ENCODE measurements around the gene TRMT1.

The TRMT1 gene

DNA sequence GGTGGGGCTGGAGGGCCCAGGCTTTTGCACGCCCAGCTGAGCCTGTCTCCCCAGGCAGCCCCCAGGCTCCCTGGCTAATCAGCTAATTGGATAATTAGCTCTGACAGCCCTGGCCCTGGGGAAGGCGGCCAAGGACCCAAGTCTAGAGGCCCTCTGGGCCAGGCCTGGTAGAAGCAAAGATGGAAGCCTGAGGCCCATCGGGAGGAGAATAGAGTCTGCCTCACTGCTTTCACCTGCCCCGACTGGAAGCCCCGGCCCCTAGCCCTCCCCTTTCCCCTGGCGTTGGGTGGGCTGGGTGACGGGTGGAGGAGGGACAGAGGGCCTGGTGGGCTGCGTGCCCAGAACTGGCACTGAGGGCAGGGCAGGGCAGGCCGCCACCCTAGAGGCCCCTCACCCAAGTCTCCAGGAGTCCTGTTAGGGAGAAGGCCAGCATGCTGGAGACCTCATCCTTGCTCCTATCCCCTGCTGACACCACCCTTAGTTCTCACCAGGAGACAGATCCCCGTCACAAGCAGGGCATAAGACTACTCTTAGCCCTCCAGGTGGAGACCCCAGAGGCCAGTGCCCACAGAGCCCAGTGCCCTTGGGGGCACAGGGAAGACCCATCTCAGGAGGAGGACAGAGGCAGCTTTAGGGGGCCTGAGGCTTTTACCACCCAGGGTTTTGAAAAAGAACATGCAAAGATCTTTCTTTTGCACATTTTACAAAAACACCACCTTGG, 25.9 kb downstream of the TRMT1 start:
- DNase-seq (ENCODE audit: low read depth), result no peak

DNA sequence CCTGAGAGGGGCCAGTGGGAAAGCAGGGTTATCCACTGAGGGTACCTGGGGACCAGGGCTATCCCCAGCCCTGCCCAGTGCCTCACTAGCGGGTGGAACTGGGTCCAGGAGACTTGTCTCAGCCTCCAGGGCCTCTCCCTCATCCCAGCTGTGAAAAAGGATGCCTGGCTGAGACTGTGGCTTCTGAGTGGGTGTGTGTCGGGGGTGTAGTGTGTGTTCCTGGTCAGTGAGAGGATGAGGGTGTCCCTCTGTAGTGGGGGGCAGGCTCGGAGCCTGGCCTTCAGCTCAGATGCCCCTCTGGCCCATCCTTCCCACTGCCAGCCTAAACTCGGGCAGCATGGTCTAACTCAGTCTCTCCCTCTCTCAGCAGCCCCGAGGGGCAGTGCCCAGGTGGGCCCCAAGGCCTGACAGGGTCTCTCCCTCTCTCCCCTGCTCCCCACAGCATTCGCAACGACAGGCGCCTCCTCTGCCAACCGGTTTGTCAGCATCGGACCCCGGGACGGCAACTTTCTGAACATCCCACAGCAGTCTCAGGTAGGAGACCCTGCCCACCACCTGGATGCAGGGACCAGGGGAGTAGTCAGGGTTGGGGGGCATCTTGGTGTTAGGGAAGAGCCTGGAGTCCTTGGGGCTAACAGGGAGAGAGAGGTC, 26.6 kb downstream of the TRMT1 start:
- no peak for DNase-seq (ENCODE audit: low read depth)

DNA sequence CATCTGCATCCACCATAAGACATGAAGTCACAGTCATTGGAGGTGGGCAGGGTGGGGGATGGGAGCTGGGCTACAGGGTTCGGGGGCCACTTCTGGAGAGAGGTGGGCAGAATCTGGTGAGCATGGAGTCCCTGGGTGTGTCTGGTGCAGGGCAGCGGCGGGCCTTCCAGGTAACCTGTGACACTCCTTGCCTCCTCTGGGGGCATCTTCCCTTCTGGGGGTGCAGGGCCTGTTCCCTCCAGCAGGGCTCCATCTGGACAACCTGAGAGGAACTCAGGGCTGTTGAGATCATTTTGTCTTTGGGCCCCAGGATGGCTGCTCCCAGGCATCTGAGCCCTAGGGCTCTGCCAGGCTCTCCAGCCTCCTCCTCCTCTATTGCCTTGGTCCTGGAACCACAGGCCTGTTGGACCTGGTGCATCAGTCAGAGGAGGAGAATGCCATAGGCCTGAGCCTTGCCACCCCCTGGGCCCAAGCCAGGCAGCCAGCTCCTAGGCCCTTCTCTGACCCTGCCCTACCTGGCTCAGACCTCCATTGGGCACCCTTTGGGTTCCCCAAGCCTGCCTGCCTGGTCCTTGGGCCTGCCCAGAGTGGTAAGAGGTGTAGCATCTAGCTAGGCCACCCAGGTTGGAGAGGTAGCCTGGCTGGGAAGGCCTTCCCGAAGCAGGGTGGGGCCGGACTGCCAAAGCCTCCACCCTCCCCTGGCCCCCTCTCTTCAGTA, 27.2 kb downstream of the TRMT1 start:
- no peak for DNase-seq (ENCODE audit: low read depth)

DNA sequence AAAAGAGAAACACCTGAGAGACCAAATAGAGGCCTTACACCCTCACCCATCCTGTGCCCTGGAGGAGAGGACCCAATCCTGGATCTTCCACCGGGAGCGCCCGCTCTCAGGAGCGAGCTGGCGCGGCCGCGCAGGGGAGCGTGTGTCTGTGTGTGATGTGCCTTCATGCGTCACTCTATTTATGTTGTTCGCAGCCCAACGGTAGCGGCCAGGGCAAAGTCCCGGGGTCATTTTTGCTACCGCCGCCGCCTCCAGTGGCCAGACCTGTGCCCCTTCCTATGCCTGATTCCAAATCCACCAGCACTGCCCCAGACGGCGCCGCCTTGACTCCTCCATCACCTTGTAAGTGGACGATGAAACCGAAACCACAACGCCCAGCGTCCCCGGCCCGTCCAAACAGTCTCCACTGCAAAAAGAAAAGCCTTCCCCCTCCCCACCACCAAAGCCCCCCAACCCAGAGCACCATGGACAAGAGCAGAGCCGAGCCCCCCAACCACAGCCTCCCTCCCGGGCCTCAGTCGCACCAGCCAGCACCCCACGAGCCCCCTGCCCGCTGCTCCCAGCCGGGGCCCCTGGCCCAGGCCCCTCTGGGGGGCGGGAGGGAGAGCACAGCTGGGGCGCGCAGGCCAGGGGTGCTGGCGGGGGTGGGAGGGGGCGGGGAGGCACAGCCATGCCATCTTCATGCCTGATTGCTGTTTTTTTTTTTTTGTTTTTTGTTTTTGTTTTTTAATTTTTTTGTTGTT, 28.6 kb downstream of the TRMT1 start:
- no peak for DNase-seq (ENCODE audit: low read depth)

DNA sequence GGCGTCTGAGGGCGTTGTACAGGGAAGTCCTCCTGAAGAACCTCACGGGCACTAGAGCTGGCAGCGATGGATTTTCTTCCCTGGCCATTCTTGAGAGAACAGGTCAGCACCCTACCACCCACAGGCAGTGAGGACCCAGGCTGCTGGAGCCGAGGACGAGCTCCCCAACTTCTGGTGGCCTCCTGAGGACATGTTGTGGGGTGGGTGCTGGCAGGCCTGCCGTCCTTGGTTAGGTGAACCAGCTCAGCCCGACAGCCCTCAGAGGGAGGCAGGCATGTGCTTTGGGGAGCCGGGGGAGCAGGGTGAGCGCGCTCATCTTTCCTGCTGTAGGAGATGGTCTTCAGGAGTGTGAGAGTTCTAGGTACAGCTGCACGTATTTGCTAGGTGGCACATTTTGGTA, 29.2 kb downstream of the TRMT1 start:
- DNase-seq (ENCODE audit: low read depth), result no peak

DNA sequence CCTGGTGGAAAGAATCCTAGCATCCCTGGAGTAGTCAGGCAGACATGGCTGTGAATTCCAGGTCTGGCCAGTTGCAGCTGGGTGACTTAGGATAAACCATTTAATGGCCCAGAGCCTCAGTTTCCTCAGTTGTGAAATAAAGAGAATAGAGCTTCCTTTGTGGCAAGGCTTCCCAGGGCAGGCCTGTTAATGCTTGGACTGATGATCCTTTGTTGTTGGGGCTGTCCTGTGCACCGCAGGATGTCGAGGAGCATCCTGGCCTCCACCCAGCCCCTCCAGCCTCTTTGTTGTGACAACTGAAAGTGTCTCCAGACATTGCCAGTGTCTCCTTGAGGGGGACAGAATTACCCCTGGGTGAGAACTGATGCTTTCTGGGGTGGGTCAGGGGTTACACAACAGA, 30.2 kb downstream of the TRMT1 start:
- no peak for DNase-seq (ENCODE audit: low read depth)

DNA sequence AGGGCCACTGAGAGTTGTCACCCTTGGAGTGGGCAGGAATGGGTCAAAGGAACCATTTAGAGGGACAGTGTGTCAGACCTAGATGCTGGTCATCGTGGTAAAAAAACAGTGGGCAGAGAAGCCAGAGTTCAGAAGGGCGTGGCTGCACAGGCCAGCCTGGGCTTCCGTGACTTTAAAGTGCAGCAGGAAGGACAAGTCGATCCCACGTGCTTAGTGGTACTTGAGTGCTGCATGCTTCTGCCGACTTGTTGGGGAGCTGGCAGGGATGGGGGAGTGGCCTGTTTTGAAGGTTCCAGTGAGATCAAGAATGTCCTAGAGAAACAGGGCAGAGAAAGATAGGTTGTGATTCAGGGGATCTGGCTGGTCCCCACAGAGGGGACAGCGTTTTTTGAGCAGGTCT, 30.9 kb downstream of the TRMT1 start:
- no peak for DNase-seq (ENCODE audit: low read depth)

DNA sequence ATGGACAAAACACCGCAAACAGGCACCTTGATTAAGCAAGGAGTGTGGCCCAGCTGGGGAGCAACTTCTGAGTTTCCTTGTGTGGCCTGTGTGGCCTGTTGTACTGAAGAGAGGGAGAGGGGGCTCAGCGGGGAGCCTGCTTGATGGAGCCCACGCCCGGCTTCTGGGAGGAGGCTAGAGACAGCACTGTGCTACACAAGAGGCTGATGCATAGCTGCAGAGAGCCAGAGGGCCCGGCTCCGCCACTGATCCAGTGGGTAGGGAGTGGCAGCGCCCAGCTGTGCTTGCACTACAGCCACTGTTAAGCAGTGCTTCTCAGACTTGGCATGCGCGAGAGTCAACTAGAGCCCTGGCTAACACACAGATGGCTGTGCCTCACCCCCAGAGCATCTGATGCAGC, 32.9 kb downstream of the TRMT1 start:
- no peak for DNase-seq (ENCODE audit: low read depth)

DNA sequence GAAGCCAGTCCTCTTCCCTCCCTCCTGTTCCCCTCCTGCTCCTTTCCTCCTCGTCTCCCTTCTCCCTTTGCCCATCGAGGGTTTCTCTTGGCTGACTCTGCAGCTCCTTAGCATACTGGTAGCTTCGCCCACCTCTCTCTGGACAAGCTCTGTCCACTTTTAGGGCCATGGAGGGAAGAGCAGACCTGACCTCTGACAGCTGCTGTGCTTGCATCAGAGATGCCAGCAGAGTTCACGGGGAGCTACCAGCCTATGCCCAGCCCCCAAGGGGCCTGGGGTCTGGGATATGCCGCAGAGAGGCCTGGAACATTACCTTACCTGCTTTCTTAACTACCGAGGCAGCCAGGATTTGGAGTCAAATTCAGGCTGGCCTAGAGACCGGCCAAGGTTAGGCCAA, 33.5 kb downstream of the TRMT1 start:
- DNase-seq (ENCODE audit: low read depth), result no peak

DNA sequence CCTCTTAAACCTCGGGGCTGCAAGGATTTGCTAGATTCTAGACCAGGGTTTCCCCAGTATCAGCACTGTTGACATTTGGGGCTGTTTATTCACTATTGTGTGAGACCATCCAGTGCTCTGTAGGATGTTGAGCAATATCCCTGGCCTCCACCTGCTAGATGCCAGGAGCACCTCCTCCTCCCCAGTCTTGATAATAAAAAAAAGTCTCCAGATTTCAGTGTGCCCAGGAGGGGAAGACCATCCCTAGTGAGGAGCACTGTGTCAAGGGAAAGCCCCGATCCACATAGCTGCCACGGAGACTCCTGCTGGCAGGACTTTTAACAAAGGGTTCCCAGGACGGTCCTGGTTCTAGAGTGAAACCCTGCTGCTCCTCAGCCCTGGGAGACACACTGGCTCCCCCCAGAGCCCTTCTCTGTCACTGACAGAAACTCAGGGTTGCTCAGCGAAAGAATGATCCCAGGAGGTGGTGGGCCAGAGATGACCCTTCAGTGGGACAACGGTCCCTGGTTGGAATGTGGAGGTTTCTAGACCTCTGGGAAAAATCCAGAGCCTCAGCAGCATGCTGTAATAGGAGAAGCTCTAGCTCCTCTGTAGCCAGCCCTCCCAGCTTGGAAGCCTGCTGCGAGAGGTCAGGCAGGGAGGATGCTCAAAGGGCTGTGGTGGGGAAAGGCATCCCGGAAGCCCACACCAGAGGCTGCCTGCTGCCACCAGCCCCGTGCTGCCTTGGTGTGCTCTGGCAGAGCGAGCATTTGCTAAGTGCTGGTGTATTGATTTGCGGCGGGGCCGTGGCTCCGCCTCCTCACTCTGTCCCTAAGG, 34.1 kb downstream of the TRMT1 start:
- DNase-seq (ENCODE audit: low read depth), result no peak

DNA sequence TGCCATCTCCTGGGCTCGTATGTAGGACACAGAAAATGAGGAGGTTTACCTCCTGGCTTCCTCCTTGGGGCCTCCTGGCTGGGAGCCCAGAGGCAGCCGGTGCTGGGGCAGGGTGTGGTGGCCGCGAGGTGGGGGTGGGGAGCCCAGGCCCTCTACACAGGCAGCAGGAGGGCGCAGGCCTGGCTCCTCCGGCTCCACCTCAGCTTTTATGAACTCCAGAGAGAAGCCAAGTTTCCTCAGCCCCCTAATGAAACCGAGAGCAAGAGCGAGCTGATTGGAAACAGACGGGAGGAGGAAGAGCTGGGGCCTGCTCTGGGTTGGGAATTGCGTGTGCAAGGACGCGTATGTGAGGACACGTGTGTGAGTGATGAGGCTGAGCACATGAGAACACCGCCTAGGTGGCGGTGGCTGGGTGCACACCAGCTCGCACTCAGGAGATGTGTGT, 37.0 kb downstream of the TRMT1 start:
- DNase-seq (ENCODE audit: low read depth), result no peak

DNA sequence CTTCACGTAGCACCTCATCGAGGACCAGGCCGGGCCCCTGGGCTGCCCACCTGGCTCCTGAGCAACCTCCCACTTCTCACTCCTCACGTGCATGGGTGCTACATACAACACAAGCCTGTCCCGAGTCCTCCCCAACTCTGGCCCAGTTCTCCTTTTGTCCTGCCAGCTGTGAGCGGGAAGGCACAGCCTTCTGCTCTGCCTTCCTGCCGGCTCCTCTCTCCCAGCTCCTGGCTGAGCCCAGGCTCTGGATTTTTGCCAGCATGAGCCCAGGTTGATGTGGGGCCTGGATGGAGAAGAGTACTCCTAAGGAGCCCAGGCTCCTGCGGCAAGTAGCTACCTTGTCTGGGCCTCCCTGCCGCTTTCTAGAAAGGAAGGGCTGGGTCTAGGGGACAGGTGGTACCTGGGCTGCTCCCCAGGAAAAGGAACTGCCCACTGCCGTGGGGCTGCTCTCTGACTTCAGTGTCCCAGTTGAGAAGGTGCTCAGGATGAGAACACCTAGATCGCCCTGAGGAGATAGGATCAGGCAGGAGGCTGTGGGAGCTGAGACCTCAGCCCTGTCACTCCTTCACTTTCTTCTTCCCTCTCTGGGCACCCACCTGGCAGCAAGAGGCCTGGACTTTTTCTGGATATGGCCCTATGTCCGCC, 37.5 kb downstream of the TRMT1 start:
- DNase-seq (ENCODE audit: low read depth), result no peak

DNA sequence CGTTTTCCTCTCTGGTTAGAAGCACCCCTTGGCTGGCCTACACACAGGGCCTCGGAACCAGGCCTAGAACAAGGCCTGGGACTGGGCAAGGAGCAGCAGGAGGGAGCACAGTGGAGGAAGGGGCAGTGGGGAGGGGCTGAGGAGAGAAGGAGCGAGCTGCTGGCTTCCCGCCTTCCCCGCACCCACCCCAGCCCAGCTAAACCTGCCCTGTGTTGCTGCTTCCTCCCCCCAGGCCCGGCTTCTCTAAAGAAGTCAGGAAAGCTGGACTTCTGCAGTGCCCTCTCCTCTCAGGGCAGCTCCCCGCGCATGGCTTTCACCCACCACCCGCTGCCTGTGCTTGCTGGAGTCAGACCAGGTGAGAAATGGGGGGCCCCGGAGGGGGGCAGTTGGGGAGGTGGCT, 38.2 kb downstream of the TRMT1 start:
- DNase-seq (ENCODE audit: low read depth), result no peak

DNA sequence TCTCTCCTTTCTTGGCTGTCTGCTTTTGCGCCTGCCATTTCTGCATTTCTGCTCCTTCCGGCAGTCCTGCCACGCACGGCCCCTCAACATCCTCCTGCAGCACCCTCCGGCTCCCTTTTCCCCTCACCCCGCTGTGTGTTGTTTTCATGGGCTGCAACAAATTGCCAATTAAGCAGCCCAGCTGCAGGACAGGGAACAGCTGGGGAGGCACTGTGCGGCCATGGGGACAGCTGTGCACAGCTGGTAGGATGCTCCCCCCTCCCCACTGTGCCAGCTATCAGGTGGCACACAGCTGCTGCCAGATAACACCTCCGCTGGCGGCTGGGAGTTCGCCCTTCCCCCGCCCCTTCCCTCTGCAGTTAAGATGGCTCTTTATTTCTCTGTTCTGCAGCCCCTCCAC, 39.3 kb downstream of the TRMT1 start:
- DNase-seq (ENCODE audit: low read depth), result no peak

DNA sequence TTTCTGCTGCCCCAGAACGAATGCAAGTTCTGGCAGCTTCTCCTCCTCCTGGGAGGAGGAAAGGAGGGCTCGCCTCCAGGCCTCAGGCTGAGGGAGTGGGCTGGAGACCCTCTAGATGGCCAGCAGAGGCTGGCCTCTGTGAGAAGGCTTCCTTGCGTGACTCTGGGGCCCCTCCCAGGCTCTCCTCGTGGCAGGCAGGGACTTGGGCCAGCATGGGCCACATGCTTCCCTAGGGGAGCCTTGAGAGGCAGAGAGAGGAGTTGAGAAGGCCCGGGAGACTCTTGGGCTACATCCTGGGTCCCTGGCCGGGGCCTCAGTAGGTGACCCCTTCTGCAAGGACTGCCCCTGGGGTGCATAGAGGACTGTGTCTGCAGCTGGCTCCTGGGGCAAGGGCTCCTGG, 39.8 kb downstream of the TRMT1 start:
- DNase-seq (ENCODE audit: low read depth), result no peak

DNA sequence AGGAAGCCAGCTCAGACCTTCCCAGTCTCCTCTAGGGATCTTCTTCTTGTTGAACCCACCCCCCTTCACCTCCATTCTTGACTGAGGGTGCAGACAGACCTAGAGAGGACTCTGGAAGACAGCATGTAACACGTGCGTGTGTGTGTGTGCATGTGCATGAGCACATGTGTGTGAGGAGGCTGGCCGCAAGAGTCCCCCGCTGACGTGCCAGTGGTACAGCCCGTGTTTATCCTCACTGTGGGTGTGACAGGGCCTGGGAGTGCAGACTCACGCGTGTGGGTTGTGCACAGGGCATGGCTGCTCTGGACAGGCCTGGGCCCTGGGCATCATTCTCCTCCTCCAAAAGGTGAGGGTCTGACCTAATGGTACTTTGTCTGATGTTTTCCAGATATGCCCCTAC, 40.2 kb downstream of the TRMT1 start:
- DNase-seq (ENCODE audit: low read depth), result no peak

DNA sequence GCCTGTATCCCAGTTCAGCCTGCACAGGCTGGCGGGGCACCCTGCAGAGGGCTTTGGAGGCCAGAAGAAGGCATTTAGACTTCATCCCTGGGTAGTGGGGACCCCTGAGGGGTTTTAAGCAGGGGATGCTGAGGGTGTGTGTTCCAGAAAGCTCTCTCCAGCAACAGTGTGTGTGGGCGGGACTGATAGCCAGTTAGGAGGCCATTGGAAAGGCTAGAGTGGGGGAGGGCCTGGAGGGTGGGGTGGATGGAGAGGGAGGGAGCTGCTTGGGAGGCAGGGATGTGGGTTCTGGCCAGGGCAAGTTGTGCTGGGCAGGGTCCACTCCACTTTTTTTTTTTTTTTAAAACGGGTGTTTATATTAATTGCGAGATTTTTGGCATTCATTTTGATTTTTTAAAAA, 42.2 kb downstream of the TRMT1 start:
- DNase-seq (ENCODE audit: low read depth), result no peak

DNA sequence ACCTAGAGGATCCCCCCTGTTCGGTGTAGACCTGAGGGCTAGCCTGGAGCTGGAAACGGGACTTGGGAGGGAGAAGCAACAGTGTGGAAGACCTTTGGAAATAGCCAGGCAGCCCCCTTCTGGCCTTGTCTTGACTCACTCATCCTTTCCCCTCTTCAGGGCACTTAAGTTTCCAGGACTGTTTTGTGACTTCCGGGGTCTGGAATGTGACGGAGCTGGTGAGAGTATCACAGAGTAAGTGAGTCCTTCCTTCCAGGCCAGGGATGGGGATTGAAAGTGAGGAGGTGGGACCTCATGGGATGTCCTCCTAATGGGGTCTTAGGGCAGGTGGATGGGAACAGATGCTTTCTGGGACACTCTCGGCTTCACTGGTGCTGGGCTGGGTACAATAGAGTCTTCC, 43.3 kb downstream of the TRMT1 start:
- DNase-seq (ENCODE audit: low read depth), result no peak

DNA sequence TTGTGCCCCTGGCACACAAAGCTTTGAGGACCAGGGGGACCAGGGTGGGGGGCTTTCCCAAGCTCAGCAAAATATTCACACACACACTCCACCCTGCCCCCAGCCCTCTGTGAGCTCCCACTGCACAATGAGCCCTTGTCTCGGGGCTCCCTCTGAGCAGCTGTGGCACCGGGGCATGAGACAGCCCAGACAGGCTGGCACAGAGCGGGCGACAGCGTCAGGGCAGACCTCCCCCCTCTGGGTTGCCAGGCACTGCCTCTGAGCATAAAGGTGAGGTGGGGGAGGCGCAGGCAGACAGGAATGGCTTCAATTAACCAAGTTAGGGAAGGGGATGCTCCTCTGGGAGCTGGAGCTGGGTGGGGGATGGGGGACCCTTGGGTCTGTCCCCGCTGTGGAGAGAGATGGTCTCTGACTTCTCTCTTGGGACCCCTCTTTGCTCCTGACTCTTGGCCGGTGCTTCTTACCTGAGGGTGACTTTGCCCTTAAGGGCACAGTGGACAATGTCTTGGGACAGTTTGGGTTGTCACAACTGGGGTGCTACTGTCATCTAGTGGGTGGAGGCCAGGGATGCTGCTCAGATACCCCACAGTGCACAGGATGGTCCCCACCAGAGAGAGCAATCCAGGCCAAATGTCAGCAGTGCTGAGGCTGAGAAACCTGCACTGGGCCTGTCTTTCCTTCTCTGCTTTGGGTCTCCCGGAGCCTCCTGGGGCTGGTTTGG, 44.2 kb downstream of the TRMT1 start:
- DNase-seq (ENCODE audit: low read depth), result no peak

DNA sequence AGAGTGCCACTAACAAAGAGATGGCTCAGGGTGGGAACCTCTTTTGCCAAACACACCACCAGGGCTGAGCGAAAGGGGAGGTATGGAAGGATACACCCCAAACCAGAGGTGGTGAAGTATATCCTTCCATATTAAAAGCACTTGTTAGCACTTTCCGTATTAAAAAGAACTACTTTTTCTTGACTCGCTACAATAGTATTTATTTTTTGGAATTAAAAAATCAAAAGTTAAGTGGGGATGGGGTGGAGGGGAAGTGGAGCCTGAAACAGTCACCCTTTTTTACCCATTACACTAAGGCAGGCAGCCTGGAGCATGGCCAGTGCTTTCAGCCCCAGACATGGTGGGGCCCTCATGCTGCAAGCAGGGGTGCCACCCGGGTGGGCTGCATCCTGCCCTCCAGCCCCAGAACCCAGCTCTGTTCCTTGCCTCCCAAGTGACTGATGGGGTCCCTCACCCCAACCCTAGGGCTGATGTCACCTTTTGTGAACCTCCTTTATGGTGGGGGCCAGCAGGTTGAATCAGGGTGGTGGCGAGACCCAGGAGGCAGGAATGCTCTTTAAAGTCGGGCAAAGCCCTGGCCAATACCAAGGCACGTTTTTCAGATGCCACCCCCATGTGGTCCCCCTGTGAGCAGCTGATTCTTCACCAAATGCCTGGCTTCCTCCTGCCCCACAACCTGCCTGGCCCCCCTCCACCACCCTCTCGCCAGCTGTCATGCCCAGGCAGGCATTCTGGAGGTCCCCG, 44.9 kb downstream of the TRMT1 start:
- DNase-seq (ENCODE audit: low read depth), result no peak

Measured in T-helper 22 cell (primary cell).